ENCODE data around the gene LSMEM2. TPM values are rescaled to one million over a fixed set of nuclear protein-coding genes. Genes with fewer than 3 reads are reported as not detected.

The LSMEM2 gene
- total and polyA plus RNA-seq, 2 of the 8 experiments (the other 6 are each of a cell fraction or from before 2014, with no cell fraction given): 0.58 to 0.68 TPM

- Histone ChIP-seq H2AK5ac (ENCODE audit: low read depth, low read length) (no peak overlapping the region), H3K79me2 (ENCODE audit: control insufficient read depth in 1 of 2, insufficient read depth in 2 of 2, low read length in 2 of 2) (peaks cover 0 to 11% of the 10 kb centered on the region in 2 experiments; a peak in 2 of 4 replicates), H3K9me3 (ENCODE audit: insufficient read depth in 2 of 2, low read depth in 1 of 2, low read length in 1 of 2) (no peaks in the 10 kb centered on the region), H4K91ac (replicated peaks; ENCODE audit: insufficient read length, low read length) (no peak overlapping the region), H3K9ac (replicated peaks in 1 of 4; ENCODE audit: extremely low read depth in 1 of 4, low read depth in 3 of 4, low read length in 3 of 4) (peak overlapping the region in 1 of 4 experiments; percentile 72; a peak in 3 of 7 replicates), H4K20me1 (replicated peaks in 1 of 2; ENCODE audit: control insufficient read depth in 1 of 2, insufficient read depth in 2 of 2, low read length in 2 of 2) (peaks cover 6 to 7% of the 10 kb centered on the region in 2 experiments), H3K4me3 (ENCODE audit: extremely low read depth in 1 of 4, insufficient read depth in 2 of 4, low read depth in 3 of 4, low read length in 4 of 4) (peak overlapping the region; percentile 52 to 97 (median 90)), H2BK12ac (ENCODE audit: low read depth, low read length) (no peak overlapping the region), H2BK120ac (replicated peaks; ENCODE audit: low read depth, low read length) (no peak overlapping the region), H3K56ac (replicated peaks; ENCODE audit: insufficient read length, low read depth, low read length) (no peak overlapping the region), H2AFZ (ENCODE audit: low read length) (no peak overlapping the region), H3K36me3 (ENCODE audit: control insufficient read depth in 2 of 4, insufficient read depth in 4 of 4, low read length in 3 of 4) (peaks cover 10 to 31% (median 22%) of the 10 kb centered on the region in 4 experiments; a peak in 7 of 8 replicates), H3K14ac (ENCODE audit: insufficient read length) (no peak overlapping the region), H2BK20ac (ENCODE audit: low read length) (no peak overlapping the region), H3K4me1 (replicated peaks in 1 of 4; ENCODE audit: control insufficient read depth in 3 of 4, insufficient read depth in 4 of 4, low read length in 3 of 4) (peaks cover 0 to 27% (median 13%) of the 10 kb centered on the region in 4 experiments; a peak in 6 of 7 replicates), H4K5ac (ENCODE audit: insufficient read length, low read depth, low read length) (no peak overlapping the region), H2BK15ac (ENCODE audit: low read length) (no peak overlapping the region), H3K27me3 (replicated peaks in 1 of 4; ENCODE audit: control insufficient read depth in 3 of 4, extremely low read depth in 1 of 4, insufficient read depth in 3 of 4, low read length in 3 of 4) (no peaks in the 10 kb centered on the region), H3K4me2 (ENCODE audit: insufficient read depth in 1 of 2, low read depth in 2 of 2, low read length in 2 of 2) (peak overlapping the region; percentile 72 to 98), H4K8ac (ENCODE audit: extremely low read depth, insufficient read depth, low read length) (peak overlapping the region; percentile 42; the same call in 1 of the 2 replicates), H3K4ac (replicated peaks; ENCODE audit: insufficient read length, low read depth, low read length) (no peak overlapping the region), H3K18ac (ENCODE audit: extremely low read depth, low read length) (no peak overlapping the region), H3K27ac (ENCODE audit: low read depth, low read length) (no peak overlapping the region), H3K23me2 (ENCODE audit: low read depth, low read length) (peaks cover 19% of the 10 kb centered on the region; the same call in 1 of the 2 replicates), H3K23ac (ENCODE audit: insufficient read length) (no peak overlapping the region), H2BK5ac (ENCODE audit: low read depth, low read length) (no peak overlapping the region), H3K79me1 (ENCODE audit: low read depth, low read length) (peaks cover 5% of the 10 kb centered on the region; the same call in 1 of the 2 replicates)
- 89% methylated on average over 4 of the region's 4 CpGs; no CpG with 5 or more reads in 1 of the 2 experiments for WGBS, 2 experiments (ENCODE audit: extremely low coverage in 1 of 2, insufficient coverage in 1 of 2, insufficient read length in 1 of 2, insufficient replicate concordance in 2 of 2, low coverage in 1 of 2, low lambda C conversion rate in 2 of 2, missing lambda C conversion rate in 1 of 2)
- no peak for FAIRE-seq
- no peak for DNase-seq (ENCODE audit: low read depth in 1 of 2, low spot score in 2 of 2)
- CTCF ChIA-PET (ENCODE audit: partially characterized antibody): interaction anchor here (1.1 to 7.5 kb wide), 6 partner anchors 10 to 215 kb away, joined by 3 to 75 read pairs (median 4); partner anchors contain the start of genes HYAL3, LSMEM2 and NAA80
- POLR2A ChIA-PET (ENCODE audit: partially characterized antibody): interaction anchor here (0.8 to 6.4 kb wide), 9 partner anchors 7 to 63 kb away, joined by 3 to 36 read pairs (median 15); partner anchors contain the start of genes HYAL1, HYAL2, IFRD2 and RASSF1
- no peak for TF ChIP-seq SIRT6 (IDR thresholded peaks at IDR 0.05; ENCODE audit: low read length)
- TF ChIP-seq GABPA (IDR thresholded peaks at IDR 0.05; ENCODE audit: borderline replicate concordance, insufficient read depth, low read length): no peak
- TF ChIP-seq KDM1A (IDR thresholded peaks at IDR 0.05; ENCODE audit: borderline replicate concordance, low read length): no peak
- no peak for TF ChIP-seq NRF1 (IDR thresholded peaks at IDR 0.05; ENCODE audit: low read depth, low read length)
- no peak for TF ChIP-seq CTCF (IDR thresholded peaks at IDR 0.05; ENCODE audit: control extremely low read depth in 1 of 3, insufficient read depth in 1 of 3, low read depth in 1 of 3, low read length in 3 of 3)
- no peak for TF ChIP-seq SRF (IDR thresholded peaks at IDR 0.05; ENCODE audit: low read depth, low read length)
- no peak for TF ChIP-seq RBBP5 (IDR thresholded peaks at IDR 0.05; ENCODE audit: borderline replicate concordance, low read depth, low read length)
- no peak for TF ChIP-seq POLR2AphosphoS5 (IDR thresholded peaks at IDR 0.05; ENCODE audit: low read depth, low read length)
- TF ChIP-seq JUND (IDR thresholded peaks at IDR 0.05; ENCODE audit: low read length): no peak
- no peak for TF ChIP-seq SP2 (IDR thresholded peaks at IDR 0.05; ENCODE audit: low read length)
- no peak for TF ChIP-seq EP300 (IDR thresholded peaks at IDR 0.05; ENCODE audit: borderline replicate concordance in 1 of 2, low read depth in 2 of 2, low read length in 2 of 2)
These were observed 48.2 kb downstream of the LSMEM2 start for GRCh38 chr3:50327129-50327528.
